Liver (tissue), 3 donors: ENCODE data around the gene PATE4.
"Not testable (repeated sequence)": the region's sequence is repeated elsewhere in the genome, so short reads cannot be mapped to it uniquely, and the experiment has no call there.

Experiments used
- ATF3 ChIP-seq: IDR thresholded peaks from 2 replicates; pipeline ENCODE4 v1.6.1; 2016; ENCODE audit warnings: antibody characterized with exemption
- FOXA1 ChIP-seq: IDR thresholded peaks from 2 replicates; pipeline ENCODE4 v1.6.1; 2016; ENCODE audit warnings: antibody characterized with exemption
- NR2F2 ChIP-seq: IDR thresholded peaks from 2 replicates; pipeline ENCODE4 v1.6.1; 2016; ENCODE audit warnings: antibody characterized with exemption
- REST ChIP-seq: IDR thresholded peaks from 2 replicates; pipeline ENCODE4 v1.6.1; 2016; ENCODE audit warnings: antibody characterized with exemption, mild to moderate bottlenecking
- YY1 ChIP-seq: IDR thresholded peaks from 2 replicates; pipeline ENCODE4 v1.6.1; 2016; ENCODE audit warnings: antibody characterized with exemption, mild to moderate bottlenecking
- TF ChIP-seq, protein P1 (sequence below): fragments of 150-350 bp; IDR thresholded peaks from 2 replicates; pipeline ENCODE4 v1.5.1; 2017; ENCODE audit warnings: improper control_type of control experiment, low read depth, low read length; ENCODE audit not compliant: missing input control
- donor health status: healthy.
- donor health status: healthy.

DNA sequence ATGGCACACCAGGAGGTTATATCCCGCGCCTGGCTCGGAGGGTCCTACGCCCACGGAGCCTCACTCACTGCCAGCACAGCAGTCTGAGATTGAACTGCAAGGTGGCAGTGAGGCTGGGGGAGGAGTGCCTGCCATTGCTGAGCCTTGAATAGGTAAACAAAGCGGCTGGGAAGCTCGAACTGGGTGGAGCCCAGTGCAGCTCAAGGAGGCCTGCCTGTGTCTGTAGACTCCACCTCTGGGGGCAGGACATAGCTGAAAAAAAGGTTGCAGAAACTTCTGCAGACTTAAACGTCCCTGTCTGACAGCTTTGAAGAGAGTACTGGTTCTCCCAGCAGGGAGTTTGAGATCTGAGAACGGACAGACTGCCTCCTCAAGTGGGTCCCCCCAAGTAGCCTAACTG, 24.6 kb downstream of the PATE4 start:
- TF ChIP-seq, protein P1, sequence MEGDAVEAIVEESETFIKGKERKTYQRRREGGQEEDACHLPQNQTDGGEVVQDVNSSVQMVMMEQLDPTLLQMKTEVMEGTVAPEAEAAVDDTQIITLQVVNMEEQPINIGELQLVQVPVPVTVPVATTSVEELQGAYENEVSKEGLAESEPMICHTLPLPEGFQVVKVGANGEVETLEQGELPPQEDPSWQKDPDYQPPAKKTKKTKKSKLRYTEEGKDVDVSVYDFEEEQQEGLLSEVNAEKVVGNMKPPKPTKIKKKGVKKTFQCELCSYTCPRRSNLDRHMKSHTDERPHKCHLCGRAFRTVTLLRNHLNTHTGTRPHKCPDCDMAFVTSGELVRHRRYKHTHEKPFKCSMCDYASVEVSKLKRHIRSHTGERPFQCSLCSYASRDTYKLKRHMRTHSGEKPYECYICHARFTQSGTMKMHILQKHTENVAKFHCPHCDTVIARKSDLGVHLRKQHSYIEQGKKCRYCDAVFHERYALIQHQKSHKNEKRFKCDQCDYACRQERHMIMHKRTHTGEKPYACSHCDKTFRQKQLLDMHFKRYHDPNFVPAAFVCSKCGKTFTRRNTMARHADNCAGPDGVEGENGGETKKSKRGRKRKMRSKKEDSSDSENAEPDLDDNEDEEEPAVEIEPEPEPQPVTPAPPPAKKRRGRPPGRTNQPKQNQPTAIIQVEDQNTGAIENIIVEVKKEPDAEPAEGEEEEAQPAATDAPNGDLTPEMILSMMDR: not testable (repeated sequence)
- TF ChIP-seq REST, FOXA1, NR2F2, YY1, ATF3: not testable (repeated sequence)
